Femur (tissue), 1 donor: ENCODE data around the gene A1BG.
"Not testable (repeated sequence)": the region's sequence is repeated elsewhere in the genome, so short reads cannot be mapped to it uniquely, and the experiment has no call there.

Experiments
- DNase-seq: peaks from one replicate; pipeline ENCODE4 v3.0.0-alpha.2; 2017

The A1BG gene

DNA sequence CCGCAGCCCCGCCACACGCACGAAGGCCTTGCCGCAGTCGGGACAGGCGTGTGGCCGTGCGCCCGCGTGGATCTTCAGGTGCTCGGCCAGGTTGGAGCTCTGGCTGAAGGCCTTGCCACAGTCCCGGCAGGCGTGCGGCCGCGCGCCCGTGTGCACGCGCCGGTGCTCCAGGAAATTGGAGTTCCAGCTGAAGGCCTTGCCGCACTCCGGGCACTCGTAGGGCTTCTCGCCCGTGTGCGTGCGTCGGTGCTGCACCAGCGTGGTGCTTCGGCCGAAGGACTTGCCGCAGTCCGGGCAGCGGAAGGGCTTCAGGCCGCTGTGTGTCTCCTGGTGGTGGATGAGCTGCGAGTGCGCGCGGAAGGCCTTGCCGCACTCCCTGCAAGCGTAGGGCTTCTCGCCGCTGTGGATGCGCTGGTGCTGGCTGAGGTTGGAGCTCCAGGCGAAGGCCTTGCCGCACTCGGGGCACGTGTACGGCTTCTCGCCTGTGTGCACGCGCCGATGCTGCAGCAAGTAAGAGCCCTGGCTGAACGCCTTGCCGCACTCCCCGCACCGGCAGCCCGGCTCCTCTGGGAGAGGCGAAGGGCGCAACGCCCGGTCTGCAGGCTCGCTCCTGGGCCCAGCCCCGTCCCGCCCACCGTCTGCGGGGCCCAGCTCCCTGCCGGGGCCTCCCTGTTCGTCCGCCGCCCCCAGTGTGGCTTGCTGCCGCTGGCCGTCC lies 3.6 kb upstream of the A1BG start:
- peak; percentile 31 for DNase-seq

DNA sequence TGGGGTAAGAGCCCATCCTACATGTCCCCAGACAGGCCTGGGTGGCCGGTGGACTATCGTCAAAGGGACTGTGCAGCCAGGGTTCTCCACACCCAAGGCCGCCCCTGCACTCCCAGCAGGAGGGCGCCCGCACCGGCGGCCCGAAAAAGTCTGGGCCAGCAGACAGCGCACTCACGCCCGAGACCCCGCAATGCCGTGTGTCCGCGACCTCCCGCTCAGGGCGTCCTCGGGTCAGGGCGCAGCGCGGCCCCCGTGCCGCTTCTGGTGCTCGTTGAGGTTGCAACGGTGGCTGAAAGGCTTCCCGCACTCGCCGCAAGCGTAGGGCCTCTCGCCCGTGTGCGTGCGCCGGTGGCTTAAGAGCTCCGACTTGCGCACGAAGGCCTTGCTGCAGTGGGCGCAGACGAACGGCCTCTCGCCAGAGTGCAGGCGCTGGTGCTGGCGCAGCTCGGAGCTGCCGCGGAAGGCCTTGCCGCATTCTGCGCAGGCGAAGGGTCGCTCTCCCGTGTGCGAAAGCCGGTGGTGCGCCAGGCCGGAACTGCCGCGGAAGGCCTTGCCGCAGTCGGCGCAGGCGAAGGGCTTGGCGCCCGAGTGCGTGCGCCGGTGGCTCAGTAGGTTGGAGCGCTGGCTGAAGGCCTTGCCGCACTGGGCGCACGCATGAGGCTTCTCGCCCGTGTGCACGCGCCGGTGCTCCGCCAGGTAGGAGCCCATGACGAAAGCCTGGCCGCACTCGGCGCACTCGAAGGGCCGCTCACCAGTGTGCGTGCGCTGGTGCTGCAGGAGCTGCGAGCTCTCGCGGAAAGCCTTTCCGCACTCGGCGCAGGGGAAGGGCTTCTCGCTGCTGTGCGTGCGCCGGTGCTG lies 2.8 kb upstream of the A1BG start:
- DNase-seq: peak; percentile 28

DNA sequence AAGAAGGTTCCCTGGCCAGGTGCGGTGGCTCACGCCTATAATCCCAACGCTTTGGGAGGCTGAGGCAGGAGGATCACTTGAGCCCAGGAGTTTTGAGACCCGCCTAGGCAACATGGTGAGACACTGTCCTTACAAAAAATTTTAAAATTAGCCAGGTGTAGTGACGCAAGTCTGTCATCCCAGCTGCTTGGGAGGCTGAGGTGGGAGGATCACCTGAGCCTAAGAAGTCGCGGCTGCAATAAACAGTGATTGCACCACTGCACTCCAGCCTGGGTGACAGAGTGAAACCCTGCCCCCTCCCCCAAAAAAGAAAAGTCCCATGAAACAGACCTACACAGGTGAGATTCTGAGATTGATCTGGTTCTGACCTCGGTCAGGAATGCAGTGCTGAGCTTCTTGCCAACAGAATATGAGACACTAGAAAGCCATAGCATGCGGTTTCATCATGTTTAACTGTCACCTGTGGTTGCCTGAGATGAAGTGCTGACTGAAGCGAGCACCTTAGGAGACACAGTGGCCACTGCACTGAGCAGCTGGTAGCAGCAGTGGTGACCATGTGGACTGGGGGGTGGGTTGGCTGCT lies 2.0 kb upstream of the A1BG start:
- no peak for DNase-seq

DNA sequence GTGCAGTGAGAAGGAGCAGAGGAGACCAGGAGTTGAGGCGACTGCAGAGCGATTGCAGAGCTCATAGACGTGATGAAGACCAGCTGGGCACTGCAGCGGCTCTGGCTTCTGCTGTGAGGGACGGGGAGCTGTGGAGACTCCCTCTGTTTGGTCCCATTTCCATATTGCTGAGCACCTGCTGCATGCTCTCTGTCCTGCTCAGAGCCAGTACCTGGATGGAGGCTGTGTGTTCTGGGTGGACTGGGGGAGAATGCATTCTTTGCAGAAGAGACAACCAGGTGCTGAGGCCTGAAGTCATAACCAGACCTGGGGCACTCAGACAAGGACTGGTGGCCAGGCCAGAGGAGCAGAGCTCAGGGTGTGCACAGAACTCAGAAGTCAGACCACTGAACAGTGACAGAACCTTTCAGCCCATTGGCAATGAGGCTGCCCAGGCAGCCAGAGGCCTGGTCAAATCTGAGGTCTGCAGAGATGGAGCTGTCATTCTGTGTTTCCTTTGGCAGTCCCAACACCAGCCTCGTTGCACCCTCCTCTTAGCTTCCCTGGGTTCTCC lies 1.3 kb upstream of the A1BG start:
- no peak for DNase-seq

DNA sequence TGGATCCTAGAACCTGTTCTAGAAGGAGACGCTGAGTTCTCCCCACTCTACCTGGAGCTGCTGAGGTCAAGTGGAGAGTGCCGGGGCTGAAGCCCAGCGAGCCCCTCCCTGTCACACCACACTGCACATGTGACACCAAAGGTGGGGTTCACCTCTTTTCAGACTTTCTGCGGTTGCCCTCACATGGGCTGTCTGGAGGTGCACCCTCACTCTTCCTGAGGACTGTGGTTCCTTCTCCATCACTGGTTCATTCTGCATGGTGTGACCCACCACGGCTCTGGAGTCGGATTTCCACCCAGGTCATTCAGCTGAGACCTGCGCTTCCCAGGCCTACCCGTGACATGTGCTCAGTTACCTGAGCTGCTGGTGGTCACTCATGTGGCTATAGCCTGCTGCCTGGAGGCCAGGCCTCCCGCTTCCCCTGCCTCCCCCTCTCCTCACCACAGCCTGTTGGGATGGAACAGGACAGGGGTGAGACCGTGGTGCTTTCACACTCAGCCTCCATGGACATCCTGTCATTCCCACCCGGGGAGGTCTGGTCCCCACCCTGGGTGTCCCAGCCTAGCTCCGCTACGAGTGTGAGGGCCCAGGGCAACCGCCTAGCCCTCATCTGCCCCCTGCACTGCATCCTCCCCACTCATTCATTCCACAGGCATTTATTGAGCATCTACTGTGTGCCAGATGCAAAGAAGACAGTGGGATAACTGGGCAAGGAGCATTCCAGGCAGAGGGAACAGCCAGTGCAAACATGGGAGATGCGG lies 605 bp upstream of the A1BG start:
- DNase-seq: peak; percentile 18

DNA sequence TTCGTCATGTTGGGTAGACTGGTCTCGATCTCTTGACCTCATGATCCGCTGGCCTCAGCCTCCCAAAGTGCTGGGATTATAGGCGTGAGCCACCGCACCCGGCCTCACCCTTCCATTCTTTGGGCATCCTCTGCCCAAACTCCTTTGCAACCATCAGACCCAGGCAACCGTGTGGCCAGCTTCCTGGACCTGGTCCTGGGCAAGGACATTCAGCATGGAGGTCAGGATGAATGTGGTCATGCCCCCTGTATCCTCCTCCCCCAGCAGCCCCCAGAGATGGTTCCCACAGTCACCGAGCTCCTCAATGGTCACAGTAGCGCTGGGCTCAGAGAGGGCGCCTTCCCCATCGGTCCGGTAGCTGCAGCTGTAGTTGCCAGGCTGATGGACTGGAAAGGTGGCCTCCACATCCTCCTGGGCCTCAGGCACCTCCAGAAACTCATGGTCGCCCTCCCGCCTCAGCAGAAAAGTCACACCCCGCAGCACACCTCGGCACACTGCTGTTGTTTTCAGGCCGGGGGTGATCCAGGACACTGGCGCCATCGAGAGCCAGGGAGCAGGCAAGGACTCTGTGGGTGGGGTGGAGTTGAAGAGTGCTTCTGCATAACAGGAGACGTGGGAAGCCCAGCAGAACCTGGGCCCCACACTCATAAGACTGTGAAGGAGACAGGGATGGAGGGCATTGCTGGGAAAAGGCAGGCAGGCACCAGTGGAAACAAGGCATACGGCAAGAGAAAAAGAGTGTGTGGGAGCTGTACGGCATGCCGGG lies 1.1 kb downstream of the A1BG start:
- no peak for DNase-seq

DNA sequence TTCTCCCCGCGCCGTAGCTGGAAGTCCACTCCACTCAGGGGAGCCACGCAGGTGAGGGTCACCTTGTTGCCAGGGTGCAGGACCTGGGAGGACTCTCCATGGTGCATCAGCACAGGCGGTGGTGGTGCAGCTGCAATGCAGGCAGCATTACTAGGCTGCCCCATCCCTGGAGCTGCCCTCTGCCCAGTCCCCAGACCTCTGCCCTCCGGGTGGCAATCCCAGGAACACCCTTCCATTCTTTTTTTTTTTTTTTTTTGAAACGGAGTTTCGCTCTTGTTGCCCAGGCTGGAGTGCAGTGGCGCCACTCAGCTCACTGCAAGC lies 1.8 kb downstream of the A1BG start:
- DNase-seq: no peak

DNA sequence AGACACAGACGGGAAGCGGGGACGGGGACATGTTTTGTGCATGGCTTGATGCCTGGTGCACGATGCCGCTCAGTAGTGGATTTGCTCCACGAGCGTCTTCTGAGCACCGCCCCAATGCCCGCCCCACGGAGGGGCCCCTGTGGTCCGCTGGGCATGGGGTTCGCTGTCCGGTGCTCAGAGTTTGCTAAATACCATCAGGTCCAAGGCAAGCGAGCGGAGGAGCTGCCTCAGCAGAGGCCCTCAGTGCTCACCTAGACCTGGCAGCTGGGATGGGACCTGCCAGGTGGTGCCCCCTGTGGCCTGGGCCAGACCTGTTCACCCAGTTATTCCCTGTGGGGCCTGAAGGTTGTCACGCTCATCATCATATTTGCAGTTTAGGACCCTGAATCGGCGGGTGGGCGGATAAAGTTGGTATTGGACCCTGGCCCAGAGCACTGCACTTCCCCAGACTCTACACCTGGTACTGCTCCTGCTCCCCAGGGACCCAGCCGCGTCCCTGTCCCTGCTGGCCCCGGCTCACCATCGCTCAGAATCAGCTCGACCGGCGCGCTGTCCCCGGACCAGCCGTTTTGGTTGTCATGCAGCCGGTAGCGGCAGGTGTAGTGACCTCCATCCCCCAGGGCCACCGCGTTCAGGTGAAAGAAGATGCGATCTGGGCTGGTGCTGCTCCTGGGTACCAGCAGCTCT lies 2.3 kb downstream of the A1BG start:
- DNase-seq: peak; percentile 17

DNA sequence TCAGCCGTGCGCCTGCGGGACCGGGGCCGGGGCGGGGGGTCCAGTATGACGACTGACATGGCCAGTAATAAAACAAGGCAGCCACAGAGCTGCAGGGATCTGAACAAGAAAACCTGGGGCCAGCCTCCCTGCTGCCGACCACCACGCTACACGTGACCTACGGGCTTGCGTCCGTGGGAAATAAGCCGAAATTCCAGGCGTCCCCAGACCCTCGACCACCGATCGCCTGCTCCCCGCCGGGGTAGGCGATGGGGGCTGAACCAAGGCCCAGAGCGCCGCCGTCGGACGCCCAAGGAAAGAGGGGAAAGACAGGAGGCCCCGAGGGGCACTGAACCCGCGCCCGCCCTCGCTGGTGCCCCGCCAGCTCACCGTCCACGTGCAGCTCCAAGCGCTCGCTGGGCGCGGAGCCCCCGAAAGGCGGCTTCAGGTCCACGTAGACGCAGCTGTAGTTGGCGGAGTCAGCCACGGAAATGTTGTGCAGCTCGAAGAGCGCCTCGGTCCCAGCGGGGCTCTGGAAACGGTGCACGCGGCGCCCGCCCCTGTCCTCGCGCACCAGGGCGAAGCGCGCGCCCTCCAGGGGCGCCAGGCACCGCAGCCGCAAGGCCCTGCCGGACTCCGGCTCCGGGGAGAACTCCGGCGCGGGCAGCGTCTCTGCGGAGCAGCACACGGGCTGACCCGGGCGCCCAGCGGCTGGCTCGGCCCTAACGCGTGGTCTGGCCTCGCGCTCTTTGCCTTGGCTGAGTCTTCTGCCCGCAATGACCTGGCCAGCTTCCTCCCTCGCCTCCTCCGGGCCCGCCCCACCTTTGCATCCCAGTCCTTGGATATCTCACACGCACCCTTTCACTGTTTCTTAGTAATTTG lies 3.1 kb downstream of the A1BG start:
- DNase-seq: peak; percentile 31

DNA sequence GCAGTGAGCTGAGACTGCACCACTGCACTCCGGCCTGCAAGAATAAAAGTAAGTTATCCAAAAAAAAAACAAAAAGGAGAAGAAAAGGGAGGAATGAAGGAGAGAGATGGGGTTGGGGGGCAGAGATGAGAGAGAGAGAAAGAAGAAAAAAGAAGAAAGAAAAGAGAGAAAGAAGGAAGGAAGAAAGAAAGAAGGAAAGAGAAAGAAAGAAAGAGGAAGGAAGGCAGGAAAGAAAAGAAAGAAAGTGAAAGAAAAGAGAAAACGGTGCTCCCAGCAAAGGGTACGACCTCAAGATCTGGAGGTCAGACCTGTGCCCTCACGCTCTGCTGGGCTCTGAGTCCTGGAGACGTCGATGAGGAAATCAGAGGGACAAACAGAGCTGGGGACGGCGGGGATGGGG lies 3.7 kb downstream of the A1BG start:
- DNase-seq: no peak

DNA sequence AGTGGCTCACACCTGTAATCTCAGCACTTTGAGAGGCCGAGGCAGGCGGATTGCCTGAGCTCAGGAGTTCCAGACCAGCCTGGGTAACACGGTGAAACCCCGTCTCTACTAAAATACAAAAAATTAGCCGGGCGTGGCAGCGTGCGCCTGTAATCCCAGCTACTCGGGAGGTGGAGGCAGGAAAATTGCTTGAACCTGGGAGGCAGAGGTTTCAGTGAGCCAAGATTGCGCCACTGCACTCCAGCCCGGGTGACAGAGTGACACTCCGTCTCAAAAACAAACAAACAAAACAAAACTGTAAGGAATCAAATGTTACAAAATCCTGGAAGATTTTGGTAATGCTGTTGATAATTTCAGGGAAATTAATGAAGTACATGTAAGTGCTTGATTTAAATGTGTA lies 5.2 kb downstream of the A1BG start:
- DNase-seq: not testable (repeated sequence)

DNA sequence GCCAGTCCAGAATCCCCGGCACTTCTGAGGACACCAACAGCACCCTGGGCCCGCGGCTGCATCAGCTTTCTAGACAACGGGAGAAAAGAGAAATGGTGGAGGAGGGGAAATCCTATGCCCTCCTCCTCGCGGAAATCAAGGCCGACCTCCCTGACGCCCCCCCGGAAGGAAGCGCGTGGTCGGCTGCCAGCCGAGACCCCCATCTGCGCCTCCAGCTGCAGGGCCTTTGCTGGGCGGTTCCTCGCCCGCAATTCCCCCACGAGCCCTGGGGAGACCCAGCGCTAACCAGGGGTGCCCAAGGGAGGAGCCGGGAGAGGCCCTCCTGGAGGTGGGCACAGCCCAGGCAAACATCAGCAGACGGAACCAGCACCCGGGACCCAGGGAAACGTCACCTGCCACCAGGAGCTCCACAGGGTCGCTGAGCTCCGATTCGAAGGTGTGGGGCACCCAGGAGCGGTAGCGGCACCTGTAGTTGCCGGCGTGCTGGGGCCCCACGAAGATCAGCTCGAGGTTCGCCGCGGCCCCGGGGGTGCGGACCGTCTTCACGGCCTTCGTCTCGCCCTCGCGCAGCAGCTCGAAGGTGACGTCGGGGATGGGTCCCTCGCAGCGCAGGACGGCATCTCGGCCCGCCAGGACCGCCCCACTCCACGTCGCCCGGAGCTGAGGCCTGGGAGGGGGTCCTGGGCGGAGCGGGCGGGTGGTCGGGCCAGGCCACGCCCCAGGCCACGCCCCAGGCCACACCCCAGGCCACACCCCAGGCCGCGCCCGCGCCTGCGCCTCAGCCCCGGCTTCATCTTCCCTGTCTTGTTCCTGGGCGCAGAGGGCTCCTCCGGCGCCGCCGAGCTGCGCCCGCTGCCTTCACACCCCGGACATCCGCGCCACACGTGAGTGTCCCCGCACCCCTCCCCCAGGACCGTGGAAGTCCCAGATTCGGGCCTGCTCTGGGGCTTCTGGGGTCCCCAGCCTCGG lies 6.0 kb downstream of the A1BG start:
- DNase-seq: peak; percentile 79

DNA sequence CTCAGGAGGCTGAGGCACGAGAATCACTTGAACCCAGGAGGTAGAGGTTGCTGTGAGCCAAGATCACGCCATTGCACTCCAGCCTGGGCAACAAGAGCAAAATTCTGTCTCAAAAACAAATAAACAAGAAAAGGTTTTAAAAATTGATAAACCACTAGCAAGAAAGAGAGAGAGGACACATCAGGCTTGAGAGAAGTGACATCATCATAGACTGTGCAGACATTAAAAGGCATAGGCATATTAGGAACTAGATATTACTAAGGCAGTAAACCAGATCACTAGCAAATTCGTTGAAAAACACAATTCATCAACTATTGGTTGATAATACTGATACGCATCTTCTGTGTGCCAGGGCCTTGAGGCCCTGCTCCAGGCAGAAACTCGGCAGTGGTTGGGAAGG lies 7.7 kb downstream of the A1BG start:
- no peak for DNase-seq

DNA sequence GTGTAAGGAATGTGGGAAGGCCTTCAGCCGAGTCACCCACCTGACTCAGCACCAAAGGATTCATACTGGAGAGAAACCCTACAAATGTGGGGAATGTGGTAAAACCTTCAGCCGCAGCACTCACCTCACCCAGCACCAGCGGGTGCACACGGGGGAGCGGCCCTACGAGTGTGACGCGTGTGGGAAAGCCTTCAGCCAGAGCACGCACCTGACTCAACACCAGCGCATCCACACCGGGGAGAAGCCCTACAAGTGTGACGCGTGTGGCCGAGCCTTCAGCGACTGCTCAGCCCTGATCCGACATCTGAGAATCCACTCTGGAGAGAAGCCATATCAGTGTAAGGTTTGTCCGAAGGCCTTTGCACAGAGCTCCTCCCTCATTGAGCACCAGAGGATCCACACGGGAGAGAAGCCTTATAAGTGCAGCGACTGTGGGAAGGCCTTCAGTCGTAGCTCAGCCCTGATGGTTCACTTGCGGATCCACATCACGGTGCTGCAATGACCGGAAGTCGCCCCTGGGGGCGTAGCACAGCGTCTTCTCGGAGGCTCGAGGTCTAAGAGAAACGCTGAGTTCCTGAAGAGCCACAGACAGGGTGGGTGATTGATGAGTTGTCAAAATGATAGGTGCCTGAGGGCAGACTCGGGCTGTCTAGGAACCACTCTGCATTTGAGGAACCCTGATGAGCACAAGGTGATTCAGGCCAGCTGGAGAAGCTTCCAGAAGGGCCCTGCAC lies 14.3 kb downstream of the A1BG start:
- no peak for DNase-seq

DNA sequence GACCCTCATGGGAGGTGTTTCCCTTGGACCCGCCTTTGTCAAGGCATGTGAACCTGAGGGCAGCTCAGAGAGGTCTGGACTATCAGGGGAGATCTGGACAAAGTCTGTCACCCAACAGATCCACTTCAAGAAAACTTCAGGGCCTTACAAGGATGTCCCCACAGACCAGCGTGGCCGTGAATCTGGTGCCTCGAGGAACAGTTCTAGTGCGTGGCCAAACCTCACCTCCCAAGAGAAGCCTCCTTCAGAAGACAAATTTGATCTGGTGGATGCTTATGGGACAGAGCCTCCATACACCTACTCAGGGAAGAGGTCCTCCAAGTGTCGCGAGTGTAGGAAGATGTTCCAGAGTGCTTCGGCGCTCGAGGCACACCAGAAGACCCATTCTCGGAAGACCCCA lies 15.0 kb downstream of the A1BG start:
- DNase-seq: no peak

DNA sequence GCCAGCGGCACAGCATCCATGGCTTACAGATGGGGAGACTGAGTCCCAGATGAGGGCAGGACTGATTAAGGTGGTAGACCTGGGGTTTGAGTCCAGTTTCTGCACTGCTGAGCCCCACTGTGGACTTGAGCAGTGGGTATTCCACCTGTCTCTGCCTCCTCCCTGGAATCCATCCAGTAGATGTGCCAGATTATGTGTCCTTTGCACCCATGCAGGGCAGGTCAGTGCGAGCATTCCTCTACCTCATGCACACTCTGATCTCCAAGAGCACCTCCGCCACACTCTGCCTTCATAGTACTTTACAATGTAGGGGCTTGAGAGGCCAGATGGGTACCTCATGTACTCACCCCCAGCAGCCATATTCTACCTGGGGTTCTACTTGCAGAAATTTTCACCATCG lies 16.5 kb downstream of the A1BG start:
- no peak for DNase-seq

DNA sequence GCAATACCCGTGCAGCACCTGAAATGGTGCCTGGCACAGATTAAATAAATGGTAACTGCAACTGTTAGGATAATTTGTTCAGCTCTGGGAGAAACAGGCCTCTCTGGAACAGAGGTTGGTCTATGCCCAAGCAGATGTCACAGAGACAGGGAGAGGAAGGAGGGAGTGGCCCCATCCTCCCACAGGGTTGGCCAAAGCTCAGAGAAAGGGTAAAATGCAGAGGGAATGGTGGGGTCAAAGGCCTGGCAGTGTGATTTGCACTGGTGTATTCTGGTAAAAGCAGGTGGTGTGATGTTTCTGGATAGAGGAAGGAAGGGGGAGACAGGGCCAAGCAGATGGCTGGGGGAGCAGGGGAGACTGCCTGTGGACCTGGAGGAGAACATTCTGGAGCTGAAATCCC lies 17.1 kb downstream of the A1BG start:
- no peak for DNase-seq

DNA sequence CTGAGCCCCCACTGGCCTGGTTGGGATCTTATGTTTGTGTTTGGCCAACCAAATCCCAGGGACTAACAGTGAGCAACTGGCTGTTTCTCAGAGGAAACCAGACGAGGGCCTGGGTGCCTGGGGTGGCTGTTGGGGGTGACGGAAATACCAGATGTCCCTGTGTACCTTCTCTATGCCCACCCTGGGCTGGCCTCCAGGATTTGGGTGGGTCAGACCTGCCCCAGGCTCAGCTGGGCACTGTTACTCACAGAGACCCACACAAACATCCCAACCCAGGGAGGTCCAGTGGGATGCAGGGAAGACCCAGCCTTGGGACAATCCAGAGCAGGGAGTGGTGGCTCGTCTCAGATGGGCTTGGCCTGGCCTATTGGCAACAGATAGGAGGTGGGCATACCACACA lies 17.7 kb downstream of the A1BG start:
- no peak for DNase-seq
